HG03354 (cell line): ENCODE data around the gene CREG1.

ENCODE experiments used
- ATAC-seq: cut with Tn5 transposase; IDR thresholded peaks from one replicate; pipeline ENCODE4 v1.9.1; 2021; ENCODE audit warnings: mild to moderate bottlenecking; ENCODE audit not compliant: unreplicated experiment, poor library complexity, severe bottlenecking

Gene CREG1

DNA sequence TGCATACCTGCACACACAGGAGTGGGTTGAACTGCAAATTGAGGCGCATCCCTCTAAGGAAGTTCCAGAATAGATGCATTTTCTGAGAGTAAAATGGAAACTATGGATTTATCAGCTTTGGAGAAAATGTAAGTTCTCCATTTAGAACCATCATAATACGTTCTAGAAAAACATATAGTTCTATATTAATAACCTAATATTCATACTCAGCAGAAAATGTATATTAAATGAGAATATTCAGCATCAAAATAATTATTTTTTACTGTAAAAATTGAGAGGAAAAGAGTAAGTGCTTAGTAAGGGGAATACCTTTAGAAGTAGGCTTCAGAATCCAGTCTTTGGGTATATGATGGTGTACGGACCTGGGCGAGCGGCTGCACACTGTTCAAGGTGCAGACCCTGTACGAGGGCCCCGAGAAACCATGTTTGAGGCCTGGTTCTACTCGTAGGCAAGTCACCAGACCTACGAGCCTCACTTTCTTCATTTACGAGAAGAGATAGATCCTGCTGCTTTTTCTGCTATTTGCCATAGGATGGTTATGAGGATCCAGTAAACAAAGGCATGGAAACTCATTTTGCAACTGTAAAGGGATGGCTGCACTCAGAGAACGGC is 42.1 kb downstream of the CREG1 start:
- ATAC-seq, result no peak

DNA sequence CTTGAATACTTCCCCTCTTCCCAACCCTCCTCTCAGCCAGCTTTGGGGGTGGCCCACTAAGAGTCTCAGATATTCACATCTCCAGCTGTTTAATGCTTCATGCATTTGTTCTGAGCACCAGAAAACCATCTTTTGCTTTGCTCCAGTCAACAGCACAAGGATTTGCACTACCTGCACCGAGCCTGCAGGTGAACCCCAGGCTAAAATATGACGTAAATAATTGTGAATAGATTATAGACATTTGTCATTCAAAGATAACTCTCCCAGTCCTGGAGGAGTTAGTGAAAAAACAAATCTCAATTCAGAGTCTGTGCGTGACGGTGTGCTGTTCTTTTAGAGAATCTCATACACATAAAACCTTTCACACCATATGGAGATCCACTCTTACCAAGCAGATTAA is 42.7 kb downstream of the CREG1 start:
- ATAC-seq, result no peak

DNA sequence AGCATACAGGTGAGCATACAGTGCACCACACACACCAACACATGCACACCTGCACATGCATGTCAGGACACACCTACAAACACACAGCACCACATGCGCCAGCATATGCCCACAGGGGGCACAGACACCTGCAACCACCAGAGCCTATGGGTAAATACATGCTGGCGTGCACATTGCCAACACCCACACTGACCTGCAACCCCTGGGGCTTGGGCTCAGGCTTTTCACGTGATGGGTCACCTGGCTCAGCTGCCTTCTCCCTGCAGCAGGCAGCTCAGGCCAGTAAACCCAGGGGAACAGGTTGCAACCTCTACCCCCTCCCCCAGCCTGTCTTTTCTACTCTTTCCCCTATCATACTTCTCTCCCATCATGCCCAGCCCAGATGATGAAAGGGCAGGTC is 43.3 kb downstream of the CREG1 start:
- ATAC-seq, result no peak

DNA sequence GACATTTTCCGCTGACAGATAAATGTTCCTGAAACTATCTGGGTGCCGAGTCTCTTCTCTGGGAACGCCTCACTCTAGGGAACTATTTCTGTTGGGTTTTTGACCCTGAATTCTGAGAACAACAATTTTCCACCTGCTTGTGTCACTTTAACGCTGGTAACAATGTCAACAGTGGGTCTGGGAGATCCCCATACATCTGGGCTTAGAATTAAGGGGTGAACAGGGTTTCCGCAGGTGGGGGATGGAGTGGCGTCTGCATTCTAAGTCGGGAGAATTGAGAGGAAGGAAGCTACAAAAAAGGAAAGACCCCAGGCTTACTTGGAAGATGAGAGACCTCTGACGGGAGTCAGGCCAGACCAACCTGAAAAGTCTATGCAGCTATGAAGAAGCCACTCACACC is 44.0 kb downstream of the CREG1 start:
- no peak for ATAC-seq

DNA sequence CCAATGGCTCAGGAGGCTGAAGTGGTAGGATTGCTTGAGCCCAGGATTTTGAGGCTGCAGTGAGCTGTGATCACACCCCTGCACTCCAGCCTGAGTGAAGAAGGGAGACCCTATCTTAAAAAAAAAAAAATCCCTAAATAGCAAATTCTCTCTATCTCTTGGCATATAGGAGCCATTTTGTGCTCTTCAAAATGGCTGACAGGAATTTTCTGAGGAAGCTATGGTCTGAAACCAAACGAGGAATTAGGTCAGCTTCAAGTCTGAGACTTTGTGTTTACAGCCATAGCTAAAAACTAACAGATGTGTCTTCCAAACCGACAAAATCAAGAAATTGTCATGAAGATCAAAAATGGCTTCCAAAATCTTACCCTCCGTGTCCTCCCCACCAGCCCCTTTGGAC is 45.8 kb downstream of the CREG1 start:
- ATAC-seq, result no peak

DNA sequence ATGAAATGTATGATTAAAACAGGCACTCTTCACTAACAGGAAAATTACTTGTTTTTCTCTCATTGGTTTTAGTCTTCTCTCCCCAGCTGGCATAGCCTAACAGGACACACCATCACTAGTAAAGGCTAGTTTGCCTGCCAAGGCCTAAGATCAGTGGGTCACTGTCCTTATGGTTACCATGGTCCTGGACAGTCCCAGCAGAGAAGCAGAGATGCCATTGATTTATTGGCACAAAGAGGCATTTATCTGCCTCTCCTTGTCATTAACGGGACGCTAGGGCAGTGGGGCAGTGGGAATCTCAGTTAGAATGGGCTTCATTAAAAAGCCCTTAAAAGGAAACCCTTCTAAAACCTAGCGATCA is 49.1 kb downstream of the CREG1 start:
- no peak for ATAC-seq

DNA sequence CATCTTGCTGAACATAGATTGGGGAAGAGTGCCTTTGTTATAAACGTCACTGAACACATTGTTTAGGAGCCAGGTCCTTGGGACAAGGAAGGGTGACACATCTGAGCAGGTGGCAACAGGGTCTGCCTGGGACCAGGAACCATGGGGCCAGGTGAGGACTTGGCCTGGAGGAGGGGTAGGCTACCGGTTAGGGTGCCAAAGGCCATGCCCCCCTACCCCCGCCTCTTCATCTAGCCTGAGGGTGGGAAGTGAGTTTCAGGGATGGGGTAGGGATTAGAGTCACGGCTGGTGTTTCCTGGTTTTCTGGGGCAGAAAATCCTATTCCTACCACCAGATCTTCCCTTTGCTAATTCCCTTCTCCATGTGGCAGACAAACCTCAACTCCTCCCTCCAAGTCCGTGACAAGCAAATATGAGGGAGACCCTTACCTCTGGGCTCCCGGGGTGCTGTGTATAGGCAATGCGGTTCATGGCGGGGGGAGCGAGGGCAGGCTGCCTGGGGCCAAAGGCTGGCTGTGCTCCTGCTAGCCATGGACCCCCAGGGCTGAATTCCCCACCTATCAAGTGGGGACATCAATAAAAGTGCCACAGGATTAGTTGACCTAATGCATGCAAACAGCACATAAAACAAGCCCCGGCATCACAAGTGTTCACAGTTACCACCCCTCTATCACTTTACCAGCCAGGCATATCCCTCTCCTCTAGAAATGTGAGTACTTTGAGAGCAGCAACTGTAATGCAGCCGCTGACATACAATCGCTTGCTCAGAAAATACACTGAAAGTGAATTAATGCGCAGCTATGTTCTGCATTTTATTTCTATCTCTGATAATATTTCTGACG is 49.7 kb downstream of the CREG1 start:
- ATAC-seq, result no peak

DNA sequence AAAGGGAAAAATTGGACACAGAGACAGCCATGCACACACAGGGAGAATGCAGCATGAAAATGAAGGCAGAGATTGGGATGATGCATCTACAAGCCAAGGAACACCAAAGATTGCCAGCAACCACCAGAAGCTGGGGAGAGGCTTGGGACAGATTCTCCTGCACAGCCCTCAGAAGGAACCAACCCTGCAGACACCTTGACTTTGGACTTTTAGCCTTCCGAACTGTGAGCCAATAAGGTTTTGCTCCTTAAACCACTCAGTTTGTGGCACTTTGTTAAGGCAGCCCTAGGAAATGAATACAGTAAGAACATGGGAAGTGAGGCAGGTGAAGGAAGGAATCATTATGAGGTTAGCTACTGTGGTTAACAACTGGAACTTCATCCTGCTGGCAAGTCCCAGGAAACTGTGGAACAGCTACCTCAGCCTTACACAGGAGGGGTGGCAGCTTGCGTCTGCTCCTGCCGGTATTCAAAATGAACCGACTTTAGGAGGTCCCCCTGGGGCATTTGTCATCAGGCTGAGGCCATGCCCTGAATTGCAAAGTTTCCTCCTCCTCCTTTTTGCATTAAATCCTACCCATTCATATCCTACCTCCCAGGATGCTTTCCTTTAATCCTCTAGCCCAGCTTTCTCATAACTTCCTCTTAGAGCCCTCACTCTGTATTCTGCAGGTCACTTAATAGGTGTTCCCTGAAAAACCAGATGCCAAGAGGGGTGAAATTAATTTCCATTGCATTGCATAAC is 50.7 kb downstream of the CREG1 start:
- ATAC-seq, result no peak

DNA sequence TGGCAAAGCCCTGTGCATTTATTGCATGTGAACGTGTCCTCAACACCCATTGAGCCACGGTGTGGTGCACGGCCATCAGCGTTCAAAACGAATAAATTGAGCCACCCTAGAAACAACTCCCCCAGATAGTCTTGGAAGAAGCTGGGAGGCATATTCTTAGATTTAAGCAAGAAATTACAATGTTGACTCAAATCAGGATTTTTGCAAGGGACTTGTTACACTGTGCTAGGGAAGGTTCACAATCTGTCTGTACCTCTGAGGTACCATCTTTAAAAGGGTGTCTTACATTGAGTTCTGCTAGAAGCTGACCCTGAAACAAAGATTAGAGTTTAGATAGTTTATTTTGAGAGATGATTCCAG is 51.4 kb downstream of the CREG1 start:
- no peak for ATAC-seq

DNA sequence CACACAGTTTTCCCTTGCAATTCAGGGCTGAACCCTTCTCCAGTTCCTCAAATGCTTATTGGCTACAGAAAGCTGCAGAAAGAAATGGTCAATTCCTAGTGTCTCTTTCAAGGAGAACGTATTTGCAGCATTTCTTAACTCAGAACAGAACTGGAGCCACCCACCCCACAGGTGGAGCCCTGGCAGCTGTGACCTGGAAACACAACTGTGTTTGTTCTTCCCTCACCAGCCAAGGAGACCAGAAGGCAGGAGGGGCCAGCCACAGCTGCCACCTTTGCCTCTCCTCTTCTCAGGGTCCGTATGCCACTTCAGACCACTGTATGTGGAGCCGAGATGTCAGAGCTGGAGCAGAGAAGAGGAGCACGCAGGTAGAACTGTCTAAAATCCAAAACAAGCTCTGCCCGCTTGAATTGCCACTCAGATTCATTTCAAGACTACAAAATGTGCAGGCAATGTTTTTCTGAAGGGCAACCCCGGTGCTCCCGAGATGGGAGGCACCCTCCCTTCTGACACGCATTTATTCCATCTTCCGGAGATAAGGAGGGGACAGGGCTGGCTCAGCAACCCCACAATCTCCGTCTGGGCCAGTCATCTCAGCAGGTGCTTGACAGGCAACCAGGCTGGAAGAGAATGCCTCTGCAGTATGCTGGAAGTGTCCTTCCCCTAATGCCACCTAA is 51.9 kb downstream of the CREG1 start:
- no peak for ATAC-seq

DNA sequence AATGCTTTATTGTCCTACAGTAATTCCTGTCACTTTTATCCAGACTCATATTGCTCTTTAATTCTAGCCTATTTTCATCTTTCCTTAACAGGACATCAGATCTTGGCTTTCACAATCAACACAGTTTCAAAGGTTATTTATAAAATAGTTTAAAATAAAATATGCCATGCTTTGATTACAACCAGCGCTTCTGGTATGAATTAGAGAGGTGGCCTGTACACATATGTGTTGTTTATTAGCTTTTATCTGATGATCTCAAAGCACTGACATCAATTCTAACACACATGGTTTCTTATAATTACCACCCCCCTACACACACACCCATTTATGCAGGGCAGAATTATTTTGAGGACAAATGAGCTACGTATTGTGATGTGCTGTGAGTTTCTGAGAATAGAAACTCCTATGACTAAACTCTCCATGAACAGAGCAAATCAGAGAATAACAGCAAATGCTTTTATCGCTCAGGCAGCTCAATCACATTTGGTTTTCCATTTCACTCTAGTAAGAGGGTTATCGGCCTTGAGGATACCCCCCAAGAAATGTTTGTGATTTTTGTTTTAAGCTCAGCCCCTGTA is 53.2 kb downstream of the CREG1 start:
- ATAC-seq, result no peak

DNA sequence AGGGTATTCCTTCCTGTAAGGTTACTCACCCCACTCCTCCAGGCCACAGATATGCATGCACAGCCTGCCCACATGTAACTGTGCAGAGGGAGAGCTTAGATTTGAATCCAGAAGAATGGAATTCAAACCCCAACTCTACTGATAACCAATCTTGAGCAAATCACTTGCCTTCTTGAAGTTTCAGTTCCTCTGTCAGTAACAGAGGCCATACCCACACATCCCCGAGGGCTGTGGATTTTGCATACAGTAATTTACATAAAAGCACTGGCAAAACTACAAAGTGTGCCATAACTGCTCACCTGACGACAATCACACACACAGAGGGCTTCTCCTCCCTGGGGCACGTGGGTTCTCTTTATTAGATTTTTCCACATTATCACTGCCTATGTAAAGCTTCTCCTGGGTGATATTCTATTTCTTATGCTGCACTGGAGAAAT is 53.9 kb downstream of the CREG1 start:
- peak; percentile 98 for ATAC-seq

DNA sequence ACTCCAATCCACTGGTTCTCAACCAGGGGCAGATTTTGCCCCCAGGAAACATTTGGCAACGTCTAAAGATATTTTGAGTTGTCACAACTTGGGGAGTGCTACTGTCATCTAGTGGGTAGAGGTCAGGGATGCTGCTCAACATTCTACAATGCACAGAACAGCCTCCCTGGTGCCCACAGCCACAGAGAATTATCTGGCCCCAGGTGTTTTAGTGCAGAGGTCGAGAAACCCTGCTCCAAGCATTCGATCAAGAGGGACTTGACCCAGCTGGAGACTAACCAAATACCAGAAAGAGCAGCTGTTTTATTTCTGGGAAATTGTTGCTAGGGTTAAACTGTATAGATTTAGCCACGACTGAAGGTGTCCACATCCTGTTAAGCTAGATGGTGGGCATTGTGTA is 54.5 kb downstream of the CREG1 start:
- peak; percentile 37 for ATAC-seq

DNA sequence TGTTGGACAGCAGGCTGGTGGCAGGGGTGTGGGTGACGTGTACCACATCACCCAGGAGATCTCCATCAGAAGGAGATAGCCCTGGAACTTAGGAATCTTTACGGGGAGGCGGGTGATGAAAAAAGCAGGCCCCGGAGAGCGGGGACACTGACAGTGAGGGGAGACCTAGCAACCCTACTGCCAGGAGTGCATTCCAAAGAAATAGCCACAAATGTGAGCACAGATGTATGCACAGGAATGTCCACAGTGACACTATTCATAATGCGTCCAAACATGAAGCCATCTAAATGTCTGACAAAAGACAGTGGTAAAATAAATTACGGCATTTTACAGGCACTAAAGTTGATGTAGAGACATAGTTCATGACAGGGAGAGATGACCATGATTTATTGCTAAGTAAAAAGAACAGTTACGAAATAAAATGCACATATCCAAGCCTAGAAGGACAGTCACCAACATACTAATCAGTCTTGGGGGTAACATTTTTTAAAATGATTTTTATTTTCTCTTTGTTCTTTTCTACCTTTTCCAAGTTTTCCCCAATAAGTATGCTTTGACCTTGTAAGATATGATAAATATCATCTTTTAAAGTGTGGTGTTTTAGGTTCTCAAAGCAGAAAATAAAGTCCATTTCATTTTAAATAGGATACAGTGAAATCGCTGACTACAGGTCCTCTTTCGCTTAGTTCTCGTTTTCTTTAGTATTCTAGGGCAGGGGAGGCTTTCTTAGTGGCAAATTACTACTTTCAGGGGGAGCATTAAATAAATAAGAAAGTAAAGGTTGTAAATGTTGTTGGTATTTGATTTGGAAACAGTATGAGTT is 56.6 kb downstream of the CREG1 start:
- no peak for ATAC-seq

DNA sequence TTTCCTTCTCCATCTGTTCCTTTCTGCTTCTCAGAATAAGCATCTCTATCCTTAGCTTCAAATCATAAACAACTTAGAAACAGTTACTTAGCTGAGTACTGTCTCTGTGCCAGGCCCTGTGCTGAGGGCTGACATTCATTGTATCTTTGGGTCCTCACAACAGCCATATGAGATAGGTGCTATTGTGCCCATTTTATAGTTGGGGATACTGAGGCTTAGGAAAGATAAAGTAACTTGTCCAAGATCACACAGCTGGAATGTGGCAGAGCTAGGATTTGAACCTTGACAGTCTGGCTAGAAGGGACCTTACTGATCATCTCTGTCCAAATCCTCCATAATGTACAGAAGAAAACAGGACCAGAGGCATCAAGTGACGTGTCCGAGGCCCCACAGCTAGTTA is 60.2 kb downstream of the CREG1 start:
- ATAC-seq, result no peak

DNA sequence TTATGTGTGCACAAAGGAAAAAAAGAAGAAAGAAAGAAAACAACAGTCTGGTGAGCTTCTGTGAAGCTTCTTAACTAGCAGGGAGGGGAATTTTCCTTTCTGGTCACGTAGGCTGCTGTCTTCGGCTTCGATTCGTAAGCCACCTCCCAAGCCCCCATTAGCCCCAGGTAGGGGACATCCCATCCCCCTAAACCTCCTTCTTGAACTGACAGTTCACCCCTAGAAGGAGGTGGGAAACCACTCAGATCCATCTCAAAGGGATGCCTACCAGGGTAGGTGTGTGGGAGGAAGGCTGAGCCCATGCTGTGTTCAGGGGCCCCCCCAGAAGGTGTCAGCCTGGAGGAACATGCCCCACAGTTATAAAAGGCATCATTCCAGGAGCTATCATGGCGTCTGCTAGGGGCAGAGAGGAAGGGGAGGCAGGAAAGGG is 61.1 kb downstream of the CREG1 start:
- ATAC-seq, result no peak

DNA sequence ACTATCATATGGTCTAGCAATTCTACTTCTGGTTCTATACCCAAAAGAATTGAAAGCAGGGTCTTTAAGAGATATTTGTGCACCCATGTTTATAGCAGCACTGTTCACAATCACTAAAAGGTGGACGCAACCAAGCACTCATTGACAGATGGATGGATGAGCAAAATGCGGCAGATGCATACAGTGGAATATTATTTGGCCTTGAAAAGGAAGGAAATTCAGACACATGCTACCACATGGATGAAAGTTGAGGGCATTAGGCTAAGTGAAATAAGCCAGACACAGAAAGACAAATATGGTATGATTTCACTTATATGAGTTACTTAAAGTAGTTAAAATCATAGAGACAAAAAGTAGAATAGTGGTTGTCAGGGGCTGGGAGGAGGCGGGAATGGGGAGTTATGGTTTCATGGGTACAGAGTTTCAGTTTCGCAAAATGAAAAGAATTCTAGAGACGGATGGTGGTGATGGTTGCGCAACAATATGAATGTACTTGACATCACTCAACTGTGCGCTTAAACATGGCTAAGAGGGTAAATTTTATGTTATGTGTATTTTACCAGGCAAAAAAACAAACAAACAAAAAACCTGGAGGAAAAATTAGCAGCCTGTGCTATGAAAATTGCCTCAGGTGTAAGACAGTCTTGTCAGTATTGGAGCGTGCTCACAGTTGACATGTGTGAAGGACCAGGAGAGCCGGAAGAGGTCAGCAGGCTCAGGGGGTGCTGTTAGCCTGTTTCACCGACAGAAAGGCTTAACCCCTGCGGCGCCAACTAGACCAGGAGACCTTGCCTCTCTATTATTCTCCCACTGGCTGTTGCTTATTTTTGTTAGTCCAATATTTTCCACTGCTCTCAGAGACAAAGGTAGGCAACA is 61.7 kb downstream of the CREG1 start:
- ATAC-seq, result no peak
